Activated naive CD8-positive, alpha-beta T cell (primary cell): ENCODE measurements around the gene RFTN2.
"Not testable (repeated sequence)": the region's sequence is repeated elsewhere in the genome, so short reads cannot be mapped to it uniquely, and the experiment has no call there.

Source experiments
- H3K27ac Mint-ChIP-seq: one replicate; pipeline ENCODE4 v1.8.0; 2021; ENCODE audit warnings: mixed read lengths
- H3K27me3 Mint-ChIP-seq: one replicate; pipeline ENCODE4 v1.8.0; 2021; ENCODE audit warnings: mixed read lengths
- H3K36me3 Mint-ChIP-seq: one replicate; pipeline ENCODE4 v1.8.0; 2021; ENCODE audit warnings: mixed read lengths
- H3K4me1 Mint-ChIP-seq: one replicate; pipeline ENCODE4 v1.8.0; 2021; ENCODE audit warnings: low read depth, mixed read lengths
- H3K4me3 Mint-ChIP-seq: one replicate; pipeline ENCODE4 v1.8.0; 2021; ENCODE audit warnings: mild to moderate bottlenecking, mixed read lengths
- H3K9me3 Mint-ChIP-seq: one replicate; pipeline ENCODE4 v1.8.0; 2021; ENCODE audit warnings: low read depth, mixed read lengths

The RFTN2 gene

GRCh38 chr2:197559681-197560080, 115.7 kb downstream of the RFTN2 start:
- Mint-ChIP-seq H3K9me3 (no peaks in the 10 kb centered on the region), H3K4me3 (no peak overlapping the region), H3K27ac (no peak overlapping the region), H3K4me1 (peaks cover 10% of the 10 kb centered on the region), H3K27me3 (no peaks in the 10 kb centered on the region), H3K36me3 (peaks cover 7% of the 10 kb centered on the region)

- Mint-ChIP-seq H3K27me3 (no peaks in the 10 kb centered on the region), H3K4me1 (peaks cover 10% of the 10 kb centered on the region), H3K9me3 (no peaks in the 10 kb centered on the region), H3K27ac (no peak overlapping the region), H3K36me3 (peaks cover 2% of the 10 kb centered on the region), H3K4me3 (no peak overlapping the region)
These were observed 117.0 kb downstream of the RFTN2 start for GRCh38 chr2:197558393-197558792.

- Mint-ChIP-seq H3K9me3 (no peaks in the 10 kb centered on the region), H3K27ac (peak overlapping the region; percentile 73), H3K27me3 (no peaks in the 10 kb centered on the region), H3K4me1 (peaks cover 7% of the 10 kb centered on the region), H3K36me3 (peaks cover 2% of the 10 kb centered on the region), H3K4me3 (no peak overlapping the region)
These were observed 118.9 kb downstream of the RFTN2 start for GRCh38 chr2:197556456-197556855.

- Mint-ChIP-seq H3K36me3 (peaks cover 2% of the 10 kb centered on the region), H3K4me3 (no peak overlapping the region), H3K9me3 (no peaks in the 10 kb centered on the region), H3K27me3 (no peaks in the 10 kb centered on the region), H3K27ac (peak overlapping the region; percentile 34), H3K4me1 (peaks cover 7% of the 10 kb centered on the region)
These were observed 119.9 kb downstream of the RFTN2 start for GRCh38 chr2:197555467-197555866.

- H3K27me3 Mint-ChIP-seq, H3K27ac Mint-ChIP-seq, H3K9me3 Mint-ChIP-seq, H3K4me3 Mint-ChIP-seq, H3K4me1 Mint-ChIP-seq, H3K36me3 Mint-ChIP-seq: not testable (repeated sequence)
These were observed 124.1 kb downstream of the RFTN2 start for GRCh38 chr2:197551260-197551659.

- no peaks in the 10 kb centered on the region for H3K36me3 Mint-ChIP-seq
- no peaks in the 10 kb centered on the region for H3K9me3 Mint-ChIP-seq
- H3K27ac Mint-ChIP-seq: peak overlapping the region; percentile 17
- peaks cover 4% of the 10 kb centered on the region for H3K4me1 Mint-ChIP-seq
- H3K4me3 Mint-ChIP-seq: no peak overlapping the region
- H3K27me3 Mint-ChIP-seq: no peaks in the 10 kb centered on the region
These were observed 126.8 kb downstream of the RFTN2 start for GRCh38 chr2:197548582-197548981.

- Mint-ChIP-seq H3K9me3 (no peaks in the 10 kb centered on the region), H3K27ac (peak overlapping the region; percentile 22), H3K4me1 (peaks cover 4% of the 10 kb centered on the region), H3K4me3 (no peak overlapping the region), H3K27me3 (no peaks in the 10 kb centered on the region), H3K36me3 (no peaks in the 10 kb centered on the region)
These were observed 128.1 kb downstream of the RFTN2 start for GRCh38 chr2:197547163-197547900.

- H3K4me1 Mint-ChIP-seq: peaks cover 19% of the 10 kb centered on the region
- no peak overlapping the region for H3K4me3 Mint-ChIP-seq
- no peak overlapping the region for H3K27ac Mint-ChIP-seq
- no peaks in the 10 kb centered on the region for H3K9me3 Mint-ChIP-seq
- peaks cover 3% of the 10 kb centered on the region for H3K36me3 Mint-ChIP-seq
- H3K27me3 Mint-ChIP-seq: no peaks in the 10 kb centered on the region
These were observed 132.2 kb downstream of the RFTN2 start for GRCh38 chr2:197543206-197543605.

- H3K4me1 Mint-ChIP-seq: peaks cover 30% of the 10 kb centered on the region
- no peaks in the 10 kb centered on the region for H3K27me3 Mint-ChIP-seq
- H3K27ac Mint-ChIP-seq: peak overlapping the region; percentile 72
- no peaks in the 10 kb centered on the region for H3K9me3 Mint-ChIP-seq
- peaks cover 5% of the 10 kb centered on the region for H3K36me3 Mint-ChIP-seq
- H3K4me3 Mint-ChIP-seq: no peak overlapping the region
These were observed 135.7 kb downstream of the RFTN2 start for GRCh38 chr2:197539734-197540133.

GRCh38 chr2:197538412-197538811, 137.0 kb downstream of the RFTN2 start:
- Mint-ChIP-seq H3K27me3 (no peaks in the 10 kb centered on the region), H3K27ac (peak overlapping the region; percentile 7), H3K4me3 (no peak overlapping the region), H3K4me1 (peaks cover 42% of the 10 kb centered on the region), H3K9me3 (no peaks in the 10 kb centered on the region), H3K36me3 (peaks cover 8% of the 10 kb centered on the region)
